Ovary (tissue), 9 donors: ENCODE results near the gene UBN2. TPM values are rescaled to one million over a fixed set of nuclear protein-coding genes. Genes with fewer than 3 reads are reported as not detected.
"Not testable (repeated sequence)": the region's sequence is repeated elsewhere in the genome, so short reads cannot be mapped to it uniquely, and the experiment has no call there.

Experiments used
- DNase-seq, 5 donors: peaks; one replicate each; pipeline ENCODE4 v3.0.0-alpha.2; 2019 to 2020
- H3K27ac ChIP-seq, 2 donors: fragments of 200-600 bp; one replicate each; pipeline versions ENCODE4 v1.5.1 to v1.8.0; 2019 to 2022
- H3K27me3 ChIP-seq: fragments of 200-600 bp; one replicate; pipeline ENCODE4 v1.8.0; 2022
- H3K36me3 ChIP-seq: fragments of 200-600 bp; sonication (generic); one replicate; pipeline ENCODE4 v1.5.1; 2019
- H3K4me1 ChIP-seq: one replicate; pipeline ENCODE4 v1.8.1; 2013; ENCODE audit warnings: mild to moderate bottlenecking, moderate library complexity; ENCODE audit not compliant: insufficient read depth
- H3K4me3 ChIP-seq: fragments of 200-600 bp; sonication (generic); one replicate; pipeline ENCODE4 v1.5.1; 2017
- H3K9me3 ChIP-seq, 2 donors: fragments of 200-600 bp in 1 of 2; sonication (generic) in 1 of 2; one replicate each; pipeline versions ENCODE4 v1.5.1 to v1.8.1; 2013 to 2019; ENCODE audit warnings: mild to moderate bottlenecking in 1 of 2, moderate library complexity in 1 of 2
- EP300 ChIP-seq: sonication (generic); formaldehyde crosslinking; IDR thresholded peaks from one replicate; pipeline ENCODE4 v1.6.1; 2017; ENCODE audit warnings: antibody characterized with exemption
- POLR2A ChIP-seq: fragments of 450-650 bp; IDR thresholded peaks from one replicate; pipeline ENCODE4 v1.6.1; 2017; ENCODE audit warnings: antibody characterized with exemption, mild to moderate bottlenecking, moderate library complexity
- WGBS, 3 donors: extraction: QIAGEN DNeasy Blood & Tissue Kit in 1 of 3; methylation state at CpG; one replicate each; pipeline versions ENCODE4 v1.1.5 to v1.1.7; 2013 to 2017; 5-methylcytosine and 5-hydroxymethylcytosine counted together
- intact Hi-C, 4 donors: fragments of 100-400 bp; cut with DNase I; formaldehyde crosslinking; loops; one replicate each; pipeline versions ENCODE4 v1.11.0 to v1.15.1; 2022 to 2023
- polyA plus RNA-seq, 2 donors: library from polyadenylated mRNA; stranded (reverse); fragments of 200-250 nt in 1 of 2; fragments of 350-450 nt in 1 of 2; fragmentation: Illumina TruSeq in 1 of 2; extraction: RNeasy Lipid Tissue Mini Kit (QIAGEN cat#74804) in 1 of 2; gene quantifications; one replicate each; pipeline ENCODE4 v1.2.3, GENCODE V29; 2013 to 2014
- total RNA-seq, 7 donors: library from RNA; depleted of rRNA in 2 of 7; stranded (reverse); fragments of >200 nt in 2 of 7; fragmentation: NEBNext Ultra II Directional in 3 of 7; extraction: Animal tissue kit (Norgen Biotek cat#: 25700) in 3 of 7; gene quantifications; one replicate each; pipeline versions ENCODE4 v1.1.0 to v1.2.4, GENCODE V29; 2016 to 2023
- TF ChIP-seq, protein P1 (sequence below), 3 donors: fragments of 450-650 bp in 2 of 3; fragments of 200-600 bp in 1 of 3; IDR thresholded peaks; one replicate each; pipeline versions ENCODE4 v1.5.1 to v1.8.0; 2016 to 2022; ENCODE audit warnings: antibody characterized with exemption in 3 of 3, mild to moderate bottlenecking in 1 of 3
- donor health status: DM: no; HTN: no; CAD: no; lungs with moderate emphysema.
- donor health status: DM: no; HTN: no; CAD: no.
- donor health status: Bipolar disorder and iron deficiency.
- donor health status: DM: yes; HTN: yes; CAD: no.
- donor health status: DM: no; HTN: no; CAD: no.
- donor health status: DM: yes; HTN: yes; CAD: no.

The UBN2 gene
- total and polyA plus RNA-seq, 9 donors, result 3.3 to 28.8 (median 17.5) TPM

DNA sequence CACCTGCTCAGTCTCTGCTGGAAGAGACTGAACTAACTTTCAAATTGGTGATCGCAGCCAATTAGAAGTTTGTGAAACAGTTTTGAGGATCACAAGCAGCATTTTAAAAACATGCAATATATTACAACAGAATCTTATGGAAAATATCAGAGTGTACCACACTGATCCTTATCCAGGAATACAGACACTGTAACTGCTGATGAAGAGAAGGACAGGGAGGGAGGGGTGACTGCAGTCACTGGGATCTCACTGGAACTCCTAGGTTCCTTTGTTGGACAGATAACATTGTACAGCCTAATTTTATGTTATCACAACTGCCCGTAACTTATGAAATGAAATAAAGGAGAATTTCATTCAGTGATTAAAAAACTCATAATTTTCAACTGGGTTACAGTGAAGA lies 6.8 kb upstream of the UBN2 start:
- DNase-seq, result no peak
- no peaks in the 10 kb centered on the region for H3K36me3 ChIP-seq
- no peak overlapping the region for H3K27ac ChIP-seq
- H3K4me3 ChIP-seq, result no peak overlapping the region
- no peaks in the 10 kb centered on the region for H3K9me3 ChIP-seq
- H3K27me3 ChIP-seq, result no peaks in the 10 kb centered on the region
- WGBS, 3 donors, result 85 to 86% (median 85%) methylated on average over 2 of the region's 2 CpGs
- intact Hi-C loops, result no loop called here
- TF ChIP-seq POLR2A, result no peak
- TF ChIP-seq, protein P1, sequence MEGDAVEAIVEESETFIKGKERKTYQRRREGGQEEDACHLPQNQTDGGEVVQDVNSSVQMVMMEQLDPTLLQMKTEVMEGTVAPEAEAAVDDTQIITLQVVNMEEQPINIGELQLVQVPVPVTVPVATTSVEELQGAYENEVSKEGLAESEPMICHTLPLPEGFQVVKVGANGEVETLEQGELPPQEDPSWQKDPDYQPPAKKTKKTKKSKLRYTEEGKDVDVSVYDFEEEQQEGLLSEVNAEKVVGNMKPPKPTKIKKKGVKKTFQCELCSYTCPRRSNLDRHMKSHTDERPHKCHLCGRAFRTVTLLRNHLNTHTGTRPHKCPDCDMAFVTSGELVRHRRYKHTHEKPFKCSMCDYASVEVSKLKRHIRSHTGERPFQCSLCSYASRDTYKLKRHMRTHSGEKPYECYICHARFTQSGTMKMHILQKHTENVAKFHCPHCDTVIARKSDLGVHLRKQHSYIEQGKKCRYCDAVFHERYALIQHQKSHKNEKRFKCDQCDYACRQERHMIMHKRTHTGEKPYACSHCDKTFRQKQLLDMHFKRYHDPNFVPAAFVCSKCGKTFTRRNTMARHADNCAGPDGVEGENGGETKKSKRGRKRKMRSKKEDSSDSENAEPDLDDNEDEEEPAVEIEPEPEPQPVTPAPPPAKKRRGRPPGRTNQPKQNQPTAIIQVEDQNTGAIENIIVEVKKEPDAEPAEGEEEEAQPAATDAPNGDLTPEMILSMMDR (IDR thresholded peaks at IDR 0.05), result no peak
- H3K4me1 ChIP-seq, result no peaks in the 10 kb centered on the region

DNA sequence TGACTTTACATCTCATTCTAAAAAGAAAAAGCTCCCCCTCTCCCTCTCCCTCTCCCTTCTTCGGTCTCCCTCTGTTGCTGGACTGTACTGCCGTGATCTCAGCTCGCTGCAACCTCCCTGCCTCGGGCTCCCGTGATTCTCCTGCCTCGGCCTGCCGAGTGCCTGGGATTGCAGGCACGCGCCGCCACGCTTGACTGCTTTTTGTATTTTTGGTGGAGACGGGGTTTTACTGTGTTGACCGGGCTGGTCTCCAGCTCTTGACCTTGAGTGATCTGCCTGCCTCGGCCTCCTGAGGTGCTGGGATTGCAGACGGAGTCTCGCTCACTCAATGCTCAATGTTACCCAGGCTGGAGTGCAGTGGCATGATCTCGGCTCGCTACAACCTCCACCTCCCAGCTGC lies 6.2 kb upstream of the UBN2 start:
- H3K27me3 ChIP-seq, H3K4me3 ChIP-seq, H3K4me1 ChIP-seq, H3K9me3 ChIP-seq, H3K27ac ChIP-seq, intact Hi-C loops, H3K36me3 ChIP-seq, DNase-seq: not testable (repeated sequence)
- WGBS, 3 donors, result 89 to 93% (median 90%) methylated on average over 18 of the region's 18 CpGs

DNA sequence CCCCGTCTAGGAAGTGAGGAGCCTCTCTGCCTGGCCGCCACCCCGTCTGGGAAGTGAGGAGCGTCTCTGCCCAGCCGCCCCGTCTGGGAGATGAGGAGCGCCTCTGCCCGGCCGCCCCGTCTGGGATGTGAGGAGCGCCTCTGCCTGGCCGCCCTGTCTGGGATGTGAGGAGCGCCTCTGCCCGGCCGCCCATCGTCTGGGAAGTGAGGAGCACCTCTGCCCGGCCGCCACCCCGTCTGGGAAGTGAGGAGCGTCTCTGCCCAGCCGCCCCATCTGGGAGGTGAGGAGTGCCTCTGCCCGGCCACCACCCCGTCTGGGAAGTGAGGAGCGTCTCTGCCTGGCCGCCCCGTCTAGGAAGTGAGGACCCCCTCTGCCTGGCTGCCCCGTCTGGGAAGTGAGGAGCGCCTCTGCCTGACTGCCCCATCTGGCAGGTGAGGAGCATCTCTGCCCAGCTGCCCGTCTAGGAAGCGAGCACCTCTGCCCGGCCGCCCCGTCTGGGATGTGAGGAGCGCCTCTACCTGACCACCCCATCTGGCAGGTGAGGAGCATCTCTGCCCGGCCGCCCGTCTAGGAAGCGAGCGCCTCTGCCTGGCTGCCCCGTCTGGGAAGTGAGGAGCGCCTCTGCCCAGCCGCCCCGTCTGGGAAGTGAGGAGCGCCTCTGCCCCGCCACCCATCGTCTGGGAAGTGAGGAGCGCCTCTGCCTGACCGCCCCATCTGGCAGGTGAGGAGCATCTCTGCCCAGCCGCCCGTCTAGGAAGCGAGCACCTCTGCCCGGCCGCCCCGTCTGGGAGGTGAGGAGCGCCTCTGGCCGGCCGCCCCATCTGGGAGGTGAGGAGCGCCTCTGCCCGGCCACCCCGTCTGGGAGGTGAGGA lies 5.5 kb upstream of the UBN2 start:
- H3K9me3 ChIP-seq, H3K27me3 ChIP-seq, H3K4me1 ChIP-seq, H3K4me3 ChIP-seq, H3K27ac ChIP-seq, H3K36me3 ChIP-seq, DNase-seq, intact Hi-C loops: not testable (repeated sequence)
- 92 to 95% (median 93%) methylated on average over 52 to 60 of the region's 60 CpGs for WGBS, 3 donors

DNA sequence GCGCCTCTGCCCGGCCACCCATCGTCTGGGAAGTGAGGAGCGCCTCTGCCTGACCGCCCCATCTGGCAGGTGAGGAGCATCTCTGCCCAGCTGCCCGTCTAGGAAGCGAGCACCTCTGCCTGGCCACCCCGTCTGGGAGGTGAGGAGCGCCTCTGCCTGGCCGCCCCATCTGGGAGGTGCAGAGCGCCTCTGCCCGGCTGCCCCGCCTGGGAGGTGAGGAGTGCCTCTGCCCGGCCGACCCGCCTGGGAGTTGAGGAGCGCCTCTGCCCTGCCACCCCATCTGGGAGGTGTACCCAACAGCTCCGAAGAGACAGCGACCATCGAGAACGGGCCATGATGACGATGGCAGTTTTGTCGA lies 4.9 kb upstream of the UBN2 start:
- H3K9me3 ChIP-seq, H3K4me1 ChIP-seq, H3K4me3 ChIP-seq, H3K36me3 ChIP-seq, intact Hi-C loops, H3K27me3 ChIP-seq, DNase-seq, H3K27ac ChIP-seq: not testable (repeated sequence)
- WGBS, 3 donors, result 91 to 96% (median 95%) methylated on average over 18 to 23 of the region's 23 CpGs

DNA sequence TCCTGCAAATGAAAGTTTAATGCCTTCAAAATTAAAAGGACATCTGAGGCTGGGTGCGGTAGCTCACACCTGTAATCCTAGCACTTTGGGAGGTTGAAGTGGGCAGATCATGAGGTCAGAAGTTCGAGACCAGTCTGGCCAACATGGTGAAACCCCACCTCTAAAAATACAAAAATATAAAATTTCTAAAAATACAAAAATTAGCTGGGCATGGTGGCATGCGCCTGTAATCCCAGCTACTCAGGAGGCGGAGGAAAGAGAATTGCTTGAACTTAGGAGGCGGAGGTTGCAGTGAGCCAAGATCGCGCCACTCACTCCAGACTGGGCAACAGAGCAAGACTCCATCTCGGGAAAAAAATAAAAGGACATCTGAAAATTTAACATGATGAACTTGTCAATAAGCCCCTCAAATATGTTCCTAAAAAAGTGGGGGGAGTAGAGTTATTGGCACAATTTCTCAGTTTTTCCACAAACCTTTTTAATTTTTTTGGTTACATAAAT lies 4.0 kb upstream of the UBN2 start:
- DNase-seq, intact Hi-C loops, H3K4me3 ChIP-seq, H3K36me3 ChIP-seq, H3K27ac ChIP-seq, H3K27me3 ChIP-seq, H3K4me1 ChIP-seq, H3K9me3 ChIP-seq: not testable (repeated sequence)
- WGBS, 3 donors, result 94 to 96% (median 96%) methylated on average over 8 of the region's 8 CpGs

DNA sequence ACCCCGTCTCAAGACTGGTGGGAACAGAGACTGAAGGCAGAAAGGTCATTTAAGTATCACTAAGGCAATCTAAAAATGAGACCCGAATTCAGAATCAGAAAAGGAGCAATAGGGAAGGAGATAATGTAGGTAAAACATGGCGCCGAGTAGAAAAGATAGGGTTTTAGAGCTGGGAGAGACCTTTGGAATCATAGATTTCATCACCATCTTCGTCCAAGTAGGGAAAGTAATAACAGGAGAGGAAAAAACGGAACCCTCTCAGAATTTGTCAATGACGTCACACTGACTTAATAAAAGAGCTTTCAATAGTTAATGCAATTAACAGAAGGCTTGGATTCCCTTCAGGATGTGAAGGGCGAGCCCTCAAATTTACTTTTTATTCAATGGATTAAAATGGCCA lies 1.0 kb upstream of the UBN2 start:
- Histone ChIP-seq H3K36me3 (no peaks in the 10 kb centered on the region), H3K4me3 (no peak overlapping the region), H3K27ac (no peak overlapping the region), H3K4me1 (no peaks in the 10 kb centered on the region), H3K9me3 (no peaks in the 10 kb centered on the region), H3K27me3 (no peaks in the 10 kb centered on the region)
- DNase-seq, result no peak
- intact Hi-C loops, result no loop called here
- TF ChIP-seq, protein P1 (IDR thresholded peaks at IDR 0.05), result no peak
- no peak for TF ChIP-seq POLR2A
- no peak for TF ChIP-seq EP300
- 72 to 77% (median 74%) methylated on average over 8 of the region's 8 CpGs for WGBS, 3 donors
